HFFc6 (cell line): Measurements from ENCODE around the gene FSTL1. TPM values are rescaled to one million over a fixed set of nuclear protein-coding genes. Genes with fewer than 3 reads are reported as not detected.
A peak's percentile ranks its signal among the peaks of the same experiment; 100 is the strongest.

ENCODE experiments used
- DNase-seq: peaks from one replicate; pipeline ENCODE4 v3.0.0-alpha.2; 2018
- H3K27ac Mint-ChIP-seq: 2 replicates; pipeline ENCODE4 v1.8.0; 2020; ENCODE audit warnings: mild to moderate bottlenecking, mixed read lengths
- H3K27me3 Mint-ChIP-seq: 2 replicates; pipeline ENCODE4 v1.8.0; 2021; ENCODE audit warnings: mild to moderate bottlenecking, moderate library complexity, mixed read lengths; ENCODE audit not compliant: insufficient read depth
- H3K36me3 Mint-ChIP-seq: 2 replicates; pipeline ENCODE4 v1.8.0; 2021; ENCODE audit warnings: low read depth, mixed read lengths
- H3K4me1 Mint-ChIP-seq: 2 replicates; pipeline ENCODE4 v1.8.0; 2020; ENCODE audit warnings: low read depth, mixed read lengths
- H3K4me3 Mint-ChIP-seq: 2 replicates; pipeline ENCODE4 v1.8.0; 2020; ENCODE audit warnings: mild to moderate bottlenecking, moderate library complexity, mixed read lengths
- H3K9me3 Mint-ChIP-seq: 2 replicates; pipeline ENCODE4 v1.8.0; 2020; ENCODE audit warnings: mild to moderate bottlenecking, mixed read lengths
- total RNA-seq, 6 experiments: library from RNA; stranded (reverse); fragmentation: NEBNext Ultra II Directional; extraction: Animal tissue kit (Norgen Biotek cat#: 25700); gene quantifications; 2 replicates in 1 of 6; 3 replicates in 5 of 6; pipeline ENCODE4 v1.2.3, GENCODE V29; 2021
- TF ChIP-seq, protein P1 (sequence below): fragments of 200-600 bp; sonication (generic); IDR thresholded peaks from 2 replicates; pipeline ENCODE4 v1.5.0; 2021; ENCODE audit warnings: antibody characterized with exemption, mild to moderate bottlenecking

The FSTL1 gene
- total RNA-seq, 6 experiments from 2014 or later: 1,595 to 1,958 (median 1,726) TPM

DNA sequence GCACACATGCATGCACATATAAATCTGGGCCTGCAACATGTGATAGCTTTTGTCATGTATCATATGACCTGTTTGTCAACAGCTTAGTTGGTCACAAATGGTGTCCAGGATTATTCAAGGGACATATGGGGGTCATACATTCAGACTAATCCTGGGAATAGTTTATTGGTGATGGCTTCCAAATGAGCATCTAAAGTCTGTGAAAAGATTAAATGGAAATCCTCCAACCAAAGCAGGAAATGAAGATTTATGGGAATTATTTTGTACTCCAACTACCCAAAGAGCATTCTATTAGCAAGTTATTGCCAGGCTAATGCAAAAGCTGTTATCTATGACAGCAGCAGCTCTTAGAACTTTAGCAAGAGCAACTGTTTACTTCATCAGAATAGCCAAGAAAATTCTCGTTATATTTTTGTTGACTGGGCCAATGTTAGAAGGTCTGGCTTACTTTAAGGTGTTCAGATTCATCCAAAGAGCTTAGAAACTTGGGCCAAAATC lies 7.1 kb downstream of the FSTL1 start:
- Mint-ChIP-seq H3K27ac (peak overlapping the region; percentile 75), H3K27me3 (no peaks in the 10 kb centered on the region; the same call in 1 of the 2 replicates), H3K36me3 (peaks cover 58% of the 10 kb centered on the region), H3K9me3 (no peaks in the 10 kb centered on the region), H3K4me1 (peaks cover 96% of the 10 kb centered on the region), H3K4me3 (no peak overlapping the region)
- no peak for DNase-seq
- TF ChIP-seq, protein P1, sequence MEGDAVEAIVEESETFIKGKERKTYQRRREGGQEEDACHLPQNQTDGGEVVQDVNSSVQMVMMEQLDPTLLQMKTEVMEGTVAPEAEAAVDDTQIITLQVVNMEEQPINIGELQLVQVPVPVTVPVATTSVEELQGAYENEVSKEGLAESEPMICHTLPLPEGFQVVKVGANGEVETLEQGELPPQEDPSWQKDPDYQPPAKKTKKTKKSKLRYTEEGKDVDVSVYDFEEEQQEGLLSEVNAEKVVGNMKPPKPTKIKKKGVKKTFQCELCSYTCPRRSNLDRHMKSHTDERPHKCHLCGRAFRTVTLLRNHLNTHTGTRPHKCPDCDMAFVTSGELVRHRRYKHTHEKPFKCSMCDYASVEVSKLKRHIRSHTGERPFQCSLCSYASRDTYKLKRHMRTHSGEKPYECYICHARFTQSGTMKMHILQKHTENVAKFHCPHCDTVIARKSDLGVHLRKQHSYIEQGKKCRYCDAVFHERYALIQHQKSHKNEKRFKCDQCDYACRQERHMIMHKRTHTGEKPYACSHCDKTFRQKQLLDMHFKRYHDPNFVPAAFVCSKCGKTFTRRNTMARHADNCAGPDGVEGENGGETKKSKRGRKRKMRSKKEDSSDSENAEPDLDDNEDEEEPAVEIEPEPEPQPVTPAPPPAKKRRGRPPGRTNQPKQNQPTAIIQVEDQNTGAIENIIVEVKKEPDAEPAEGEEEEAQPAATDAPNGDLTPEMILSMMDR: no peak

- Mint-ChIP-seq H3K27ac (peak overlapping the region; percentile 75), H3K4me3 (peak overlapping the region; percentile 26), H3K9me3 (no peaks in the 10 kb centered on the region), H3K4me1 (peaks cover 96% of the 10 kb centered on the region), H3K36me3 (peaks cover 60% of the 10 kb centered on the region), H3K27me3 (no peaks in the 10 kb centered on the region)
- DNase-seq: no peak
- TF ChIP-seq, protein P1: peak; percentile 72
These were observed 7.7 kb downstream of the FSTL1 start for GRCh38 chr3:120442975-120443517.

- peak overlapping the region; percentile 84 for H3K27ac Mint-ChIP-seq
These were observed 9.0 kb downstream of the FSTL1 start for GRCh38 chr3:120441776-120442175.

GRCh38 chr3:120440762-120441161 lies 10.0 kb downstream of the FSTL1 start:
- Mint-ChIP-seq H3K27ac (peak overlapping the region; percentile 84), H3K27me3 (no peaks in the 10 kb centered on the region), H3K4me1 (peaks cover 96% of the 10 kb centered on the region), H3K36me3 (peaks cover 50% of the 10 kb centered on the region), H3K9me3 (no peaks in the 10 kb centered on the region), H3K4me3 (peak overlapping the region; percentile 65)
- DNase-seq: no peak
- TF ChIP-seq, protein P1: no peak

More at GRCh38 chr3:120441776-120442175, 9.0 kb downstream of the FSTL1 start:
- H3K36me3 Mint-ChIP-seq: peaks cover 59% of the 10 kb centered on the region
- H3K4me3 Mint-ChIP-seq: peak overlapping the region; percentile 38; the same call in 1 of the 2 replicates
- peaks cover 96% of the 10 kb centered on the region for H3K4me1 Mint-ChIP-seq
- TF ChIP-seq, protein P1: no peak
- no peak for DNase-seq
- no peaks in the 10 kb centered on the region for H3K27me3 Mint-ChIP-seq
- H3K9me3 Mint-ChIP-seq: no peaks in the 10 kb centered on the region

DNA sequence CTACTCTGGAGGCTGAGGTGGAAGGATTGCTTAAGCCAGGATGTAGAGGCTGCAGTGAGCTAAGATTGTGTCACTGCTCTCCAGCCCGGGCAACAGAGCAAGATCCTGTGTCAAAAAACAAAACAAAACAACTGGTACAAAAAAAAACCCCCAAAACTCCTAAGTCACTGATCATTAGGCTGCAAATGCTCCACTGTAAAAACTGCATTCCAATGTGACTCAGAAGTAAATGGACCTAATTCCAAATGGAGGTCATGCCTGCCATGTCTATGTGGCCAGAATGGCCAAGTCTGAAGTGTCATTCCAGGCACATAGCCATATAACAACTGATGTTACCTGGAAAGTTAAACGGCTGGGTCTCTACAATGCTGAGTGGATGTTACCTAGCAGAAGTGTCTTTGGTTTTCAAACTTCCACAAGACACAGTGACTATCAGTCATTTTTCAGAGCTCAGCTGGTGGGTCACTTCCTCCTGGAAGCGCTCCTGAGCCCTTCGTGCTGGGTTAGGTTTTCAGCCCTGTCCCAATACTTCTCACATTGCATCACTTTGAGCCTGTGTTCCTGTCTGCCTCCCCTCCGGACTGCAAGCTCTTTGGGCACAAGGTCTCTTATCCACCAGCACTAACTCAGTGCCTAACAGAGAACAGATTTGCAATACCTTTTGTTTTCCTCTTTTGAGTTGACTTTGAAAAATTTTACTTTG lies 10.6 kb downstream of the FSTL1 start:
- no peaks in the 10 kb centered on the region for H3K9me3 Mint-ChIP-seq
- peak overlapping the region; percentile 65 for H3K4me3 Mint-ChIP-seq
- peak; percentile 74 for DNase-seq
- H3K27me3 Mint-ChIP-seq: no peaks in the 10 kb centered on the region
- H3K27ac Mint-ChIP-seq: peak overlapping the region; percentile 84
- TF ChIP-seq, protein P1: no peak
- H3K4me1 Mint-ChIP-seq: peaks cover 96% of the 10 kb centered on the region
- peaks cover 51% of the 10 kb centered on the region for H3K36me3 Mint-ChIP-seq
